Activated naive CD4-positive, alpha-beta T cell treated with anti-CD3 and anti-CD28 coated beads, Interleukin-2, amount 50 U/mL, for 72 hours (primary cell): Measurements from ENCODE around the gene ADIG. TPM values are rescaled to one million over a fixed set of nuclear protein-coding genes. Genes with fewer than 3 reads are reported as not detected.

Source experiments
- ATAC-seq, 2 donors: fragments of 150-1000 bp; cut with Tn5 transposase; 2 replicates each; pipeline ENCODE4 v1.10.0; 2021; ENCODE audit warnings: mild to moderate bottlenecking in 2 of 2, moderate library complexity in 2 of 2
- DNase-seq, 2 donors: peaks; one replicate each; pipeline ENCODE4 v3.0.0; 2021 to 2022; ENCODE audit warnings: low spot score in 2 of 2
- H3K27ac Mint-ChIP-seq, 2 donors: one replicate each; pipeline ENCODE4 v1.8.0; 2022; ENCODE audit warnings: mild to moderate bottlenecking in 2 of 2, mixed read lengths in 2 of 2
- H3K36me3 Mint-ChIP-seq, 2 donors: one replicate each; pipeline ENCODE4 v1.8.0; 2022; ENCODE audit warnings: mixed read lengths in 2 of 2
- H3K9me3 Mint-ChIP-seq, 2 donors: one replicate each; pipeline ENCODE4 v1.8.0; 2022; ENCODE audit warnings: mixed read lengths in 2 of 2
- total RNA-seq, 2 donors: library from RNA; stranded (reverse); gene quantifications; one replicate each; pipeline ENCODE4 v1.2.3, GENCODE V29; 2022

The ADIG gene
- total RNA-seq, 2 donors from 2014 or later = not detected

DNA sequence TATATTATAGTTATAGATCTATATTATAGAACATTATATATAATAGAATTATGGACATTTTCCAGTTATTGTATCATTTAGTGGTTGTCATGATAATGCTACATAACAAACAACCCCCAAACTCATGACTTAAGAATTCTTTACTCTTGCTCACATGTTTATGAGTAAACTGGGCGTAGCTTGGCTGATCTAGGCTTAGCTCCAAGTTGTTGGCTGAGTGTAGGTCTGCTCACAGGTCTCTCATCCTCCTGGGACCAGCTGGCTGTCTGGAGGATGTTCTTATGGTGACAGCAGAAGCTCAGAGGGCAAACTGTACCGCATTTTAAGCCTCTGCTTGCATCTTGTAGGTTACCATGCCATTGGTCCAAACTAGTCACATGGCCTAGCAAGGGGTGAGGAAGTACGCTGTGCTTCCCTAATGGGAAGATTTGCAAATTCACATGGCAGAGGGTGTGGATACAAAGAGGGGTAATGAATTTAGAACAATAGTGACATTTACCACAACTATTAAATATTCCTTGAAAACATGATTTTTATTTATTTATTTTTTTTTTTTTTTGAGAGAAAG, 54.8 kb downstream of the ADIG start:
- no peak for ATAC-seq

More for the DNA sequence above, 54.8 kb downstream of the ADIG start:
- Mint-ChIP-seq H3K36me3 (no peaks in the 10 kb centered on the region), H3K27ac (no peak overlapping the region), H3K9me3 (no peaks in the 10 kb centered on the region)
- DNase-seq = no peak

Other genes with a start within 250 kb of the ADIG start
- not detected for gene LBP, start 234.7 kb upstream of the ADIG start, total RNA-seq
- gene SNHG17, start 145.9 kb upstream of the ADIG start, total RNA-seq = 100 to 1,000 TPM in 1 of 2 donors, 10 to 100 TPM in 1; 72.3 to 102 TPM
- gene RALGAPB, start 108.4 kb upstream of the ADIG start, total RNA-seq = 10 to 100 TPM; 27.0 to 32.4 TPM
- gene ARHGAP40, start 20.6 kb downstream of the ADIG start, total RNA-seq = not detected
- gene SLC32A1, start 143.3 kb downstream of the ADIG start, total RNA-seq = not detected
- 10 to 100 TPM in 1 of 2 donors, 1 to 10 TPM in 1; 7.2 to 11.7 TPM for gene ACTR5, start 167.3 kb downstream of the ADIG start, total RNA-seq
- gene PPP1R16B, start 224.5 kb downstream of the ADIG start, total RNA-seq = 10 to 100 TPM; 45.5 to 80.4 TPM